ENCODE data around the gene FAM20A.
"Not testable (repeated sequence)": the region's sequence is repeated elsewhere in the genome, so short reads cannot be mapped to it uniquely, and the experiment has no call there.

FAM20A gene

GRCh38 chr17:68519911-68520310 lies 81.3 kb downstream of the FAM20A start:
- DNase-seq (ENCODE audit: low read depth in 2 of 2), result no peak

- DNase-seq (ENCODE audit: low read depth in 2 of 2), result not testable (repeated sequence)
These were observed 82.1 kb downstream of the FAM20A start for GRCh38 chr17:68519051-68519450.

DNA sequence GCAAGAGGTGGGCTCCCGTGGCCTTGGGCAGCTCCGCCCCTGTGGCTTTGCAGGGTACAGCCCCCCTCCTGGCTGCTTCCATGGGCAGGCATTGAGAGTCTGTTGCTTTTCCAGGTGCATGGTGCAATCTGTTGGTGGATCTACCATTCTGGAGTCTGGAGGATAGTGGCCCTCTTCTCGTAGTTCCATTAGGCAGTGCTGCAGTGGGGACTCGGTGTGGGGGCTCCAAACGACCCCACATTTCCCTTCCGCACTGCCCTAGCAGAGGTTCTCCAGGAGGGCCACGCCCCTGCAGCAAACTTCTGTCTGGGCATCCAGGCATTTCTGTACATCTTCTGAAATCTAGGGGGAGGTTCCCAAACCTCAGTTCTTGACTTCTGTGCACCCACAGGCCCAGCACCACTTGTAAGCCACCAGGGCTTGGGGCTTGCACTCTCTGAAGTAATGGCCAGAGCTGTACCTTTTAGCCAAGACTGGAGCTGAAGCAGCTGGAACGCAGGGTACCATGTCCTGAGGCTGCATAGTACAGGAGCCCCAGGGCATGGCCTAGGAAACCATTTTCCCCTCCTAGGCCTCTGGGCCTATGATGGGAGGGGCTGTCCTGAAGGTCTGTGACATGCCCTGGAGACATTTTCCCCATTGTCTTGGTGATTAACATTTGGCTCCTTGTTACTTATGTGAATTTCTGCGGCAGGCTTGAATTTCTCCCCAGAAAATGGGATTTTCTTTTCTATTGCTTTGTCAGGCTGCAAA lies 82.9 kb downstream of the FAM20A start:
- DNase-seq (ENCODE audit: low read depth in 2 of 2), result no peak

DNA sequence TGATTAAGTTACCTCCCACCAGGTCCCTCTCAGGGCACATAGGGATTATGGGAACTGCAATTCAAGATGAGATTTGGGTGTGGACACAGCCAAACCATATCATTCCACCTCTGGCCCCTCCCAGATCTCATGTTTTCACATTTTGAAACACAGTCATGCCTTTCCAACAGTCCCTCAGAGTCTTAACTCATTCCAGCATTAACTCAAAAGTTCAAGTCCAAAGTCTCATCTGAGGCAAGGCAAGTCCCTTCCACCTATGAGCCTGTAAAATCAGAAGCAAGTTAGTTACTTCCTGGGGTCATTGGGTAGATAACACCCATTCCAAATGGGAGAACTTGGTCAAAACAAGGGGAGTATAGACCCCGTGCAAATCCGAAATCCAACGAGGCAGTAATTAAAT lies 83.6 kb downstream of the FAM20A start:
- not testable (repeated sequence) for DNase-seq (ENCODE audit: low read depth in 2 of 2)

GRCh38 chr17:68516732-68517131 lies 84.4 kb downstream of the FAM20A start:
- DNase-seq (ENCODE audit: low read depth in 2 of 2), result no peak

DNA sequence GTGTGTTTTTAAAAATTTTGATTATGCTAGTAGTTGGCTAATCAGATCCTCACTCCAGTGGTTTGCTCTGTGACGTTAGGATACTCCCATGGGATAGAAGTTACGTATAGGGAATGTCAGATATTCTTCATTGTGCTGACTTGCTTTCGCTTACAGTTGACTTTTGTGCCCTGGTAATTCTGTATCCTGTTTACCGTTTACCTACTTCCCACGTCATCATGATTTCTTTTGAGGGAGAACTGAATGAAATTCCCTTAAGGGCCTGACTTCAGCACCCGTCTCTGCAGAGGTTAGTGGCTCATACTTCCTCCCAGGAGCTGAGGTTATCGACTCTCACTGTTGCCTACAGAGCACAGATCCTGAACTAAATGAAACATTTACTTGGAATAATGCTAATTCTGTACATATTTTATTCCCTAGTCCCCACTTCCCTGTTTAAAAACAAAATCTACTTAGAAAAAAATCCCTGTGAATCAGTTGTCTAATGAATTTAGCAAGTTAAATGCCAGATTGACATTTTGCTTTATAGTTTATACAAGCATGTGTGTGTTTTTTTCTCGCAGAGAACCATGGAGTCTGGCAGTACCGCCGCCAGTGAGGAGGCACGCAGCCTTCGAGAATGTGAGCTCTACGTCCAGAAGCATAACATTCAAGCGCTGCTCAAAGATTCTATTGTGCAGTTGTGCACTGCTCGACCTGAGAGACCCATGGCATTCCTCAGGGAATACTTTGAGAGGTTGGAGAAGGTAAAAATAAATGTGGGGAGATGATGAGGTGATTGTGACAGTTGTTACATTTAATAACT lies 86.1 kb downstream of the FAM20A start:
- no peak for DNase-seq (ENCODE audit: low read depth in 2 of 2)

DNA sequence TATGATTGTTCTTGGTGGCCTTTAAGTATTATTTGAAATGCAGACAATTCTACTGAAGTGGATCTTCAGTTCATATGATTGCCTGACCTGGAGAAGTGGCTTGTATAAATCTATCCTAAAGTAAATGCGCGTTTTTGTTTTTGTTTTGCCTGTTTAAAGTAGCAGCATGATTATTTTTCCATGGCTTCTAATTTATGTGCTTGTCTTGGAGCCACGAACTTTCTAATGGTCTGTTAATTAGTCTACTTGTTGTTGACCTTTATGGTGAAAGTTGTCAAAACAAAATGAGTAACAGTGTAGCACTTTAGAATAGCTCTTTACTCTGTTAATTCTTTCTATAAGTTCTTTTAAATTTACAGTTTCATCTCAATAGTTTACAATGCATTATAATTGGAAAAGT lies 87.2 kb downstream of the FAM20A start:
- DNase-seq (ENCODE audit: low read depth in 2 of 2), result no peak

- no peak for DNase-seq (ENCODE audit: low read depth in 2 of 2)
These were observed 88.2 kb downstream of the FAM20A start for GRCh38 chr17:68512960-68513474.

DNA sequence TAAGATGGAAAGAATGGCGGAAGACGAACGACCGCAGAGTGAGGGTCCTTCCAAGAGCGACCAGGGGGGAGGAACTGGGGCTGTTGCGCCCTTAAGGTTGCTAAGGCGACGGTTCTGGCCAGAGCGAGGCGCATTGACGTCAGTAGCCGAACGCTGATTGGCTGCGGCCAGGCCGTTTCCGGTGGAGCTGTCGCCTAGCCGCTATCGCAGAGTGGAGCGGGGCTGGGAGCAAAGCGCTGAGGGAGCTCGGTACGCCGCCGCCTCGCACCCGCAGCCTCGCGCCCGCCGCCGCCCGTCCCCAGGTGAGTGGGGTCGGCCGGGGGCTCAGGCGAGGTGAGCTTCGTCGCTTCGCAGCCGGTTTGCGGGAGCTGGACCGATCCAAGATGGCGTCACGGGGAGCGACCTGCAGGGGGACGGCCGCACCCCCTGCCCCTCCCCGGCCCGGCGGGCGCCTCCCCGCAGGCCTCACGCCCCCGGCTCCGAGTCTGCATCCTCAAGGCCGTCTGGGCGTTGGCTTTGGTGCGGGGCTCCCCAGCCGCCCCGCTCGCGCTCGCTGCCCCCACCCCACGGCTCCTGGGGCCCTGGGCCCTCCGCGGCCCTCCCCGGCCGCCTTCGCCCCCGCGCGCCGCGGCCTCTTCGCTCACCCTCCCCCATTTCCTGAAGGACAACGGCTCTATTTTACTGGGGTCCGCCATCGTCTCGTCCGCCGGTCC lies 88.8 kb downstream of the FAM20A start, which contains the start of gene PRKAR1A:
PRKAR1A (plus strand) TSS at position 184 of the 713 bp plus-strand sequence. CDS start 2,970 bp downstream, outside the sequence.
- DNase-seq (ENCODE audit: low read depth in 2 of 2), result peak; percentile 80 to 86

DNA sequence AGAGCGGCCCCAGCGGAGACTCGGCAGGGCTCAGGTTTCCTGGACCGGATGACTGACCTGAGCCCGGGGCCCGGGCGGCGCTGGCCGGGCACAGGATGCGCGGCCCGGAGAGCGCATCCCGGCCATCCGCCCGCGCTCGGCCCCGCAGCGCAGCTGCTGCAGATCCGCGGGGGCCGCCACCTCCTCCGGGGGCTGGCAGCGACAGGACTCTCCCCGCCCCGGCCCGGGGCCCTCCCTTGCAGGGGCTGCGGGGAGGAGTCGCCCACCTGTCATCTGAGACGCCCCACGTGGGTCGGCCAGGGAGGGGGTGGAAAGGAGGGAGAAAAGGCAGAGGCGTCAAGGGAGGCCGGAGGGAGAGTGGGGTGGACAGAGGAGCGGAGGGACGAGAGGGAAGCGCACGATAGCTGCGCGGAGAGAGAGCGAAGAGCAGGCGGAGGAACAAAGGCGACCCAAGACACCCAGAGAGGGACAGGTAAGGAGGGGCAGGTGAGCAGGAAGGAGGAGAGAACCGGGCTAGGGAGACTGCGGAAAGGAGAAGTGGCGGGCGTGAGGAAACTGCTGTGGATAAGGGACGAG lies 89.4 kb downstream of the FAM20A start:
- peak; percentile 33 to 39 for DNase-seq (ENCODE audit: low read depth in 2 of 2)

DNA sequence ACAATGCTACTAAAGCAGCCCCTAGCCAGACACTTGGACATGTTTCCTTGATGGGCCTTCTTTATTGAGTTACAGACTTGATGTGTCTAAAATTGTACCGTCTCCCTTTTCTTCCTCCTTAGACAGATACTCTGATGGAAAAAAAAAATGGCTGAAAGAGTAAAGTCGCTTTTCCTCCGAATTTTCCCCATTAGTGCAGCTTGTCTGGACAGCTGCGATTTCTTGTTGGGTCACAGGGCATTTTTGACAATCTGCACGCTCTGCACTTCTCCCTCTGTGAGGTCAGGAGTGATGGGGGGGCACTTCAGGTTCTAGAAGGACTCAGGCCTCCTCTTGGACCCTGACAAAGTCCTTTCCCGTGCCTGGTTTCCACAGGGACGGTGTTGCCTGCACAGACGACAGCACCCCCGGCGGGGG lies 89.9 kb downstream of the FAM20A start:
- no peak for DNase-seq (ENCODE audit: low read depth in 2 of 2)

- no peak for DNase-seq (ENCODE audit: low read depth in 2 of 2)
These were observed 91.8 kb downstream of the FAM20A start for GRCh38 chr17:68509141-68510057.

DNA sequence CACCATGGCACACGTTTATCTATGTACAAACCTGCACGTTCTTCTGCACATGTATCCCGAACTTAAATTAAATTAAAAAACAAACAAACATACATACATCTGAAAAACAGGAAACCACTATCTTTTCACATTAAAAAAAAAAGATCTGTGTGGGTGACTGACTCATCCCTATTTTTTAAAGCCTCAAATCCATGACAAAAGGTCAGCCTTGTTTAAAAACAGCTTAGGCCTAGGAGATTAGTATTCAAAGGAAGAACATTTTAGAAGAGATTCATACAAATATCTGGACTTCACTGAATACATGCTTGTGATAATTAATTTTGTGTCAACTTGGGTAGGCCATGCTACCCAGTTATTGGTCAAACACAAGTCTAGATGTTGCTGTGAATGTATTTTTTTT lies 93.6 kb downstream of the FAM20A start:
- DNase-seq (ENCODE audit: low read depth in 2 of 2), result no peak

DNA sequence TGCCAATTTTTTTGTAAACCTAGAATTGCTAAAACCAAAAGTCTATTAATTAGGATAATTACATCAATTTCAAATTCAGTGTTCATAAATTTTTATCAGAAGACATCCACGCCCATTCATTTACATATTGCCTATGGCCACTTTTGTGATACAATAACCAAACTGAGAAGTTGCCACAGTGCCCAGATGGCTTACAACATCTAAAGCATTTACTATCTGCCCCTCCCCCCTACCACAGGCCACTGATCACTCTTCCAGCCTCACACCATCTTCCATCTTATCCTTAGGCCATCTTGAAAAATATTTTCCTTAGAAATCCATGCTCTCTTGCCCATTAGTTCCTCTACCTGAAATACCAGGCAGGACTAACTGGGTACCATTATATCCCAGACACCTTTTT lies 95.2 kb downstream of the FAM20A start:
- no peak for DNase-seq (ENCODE audit: low read depth in 2 of 2)

DNA sequence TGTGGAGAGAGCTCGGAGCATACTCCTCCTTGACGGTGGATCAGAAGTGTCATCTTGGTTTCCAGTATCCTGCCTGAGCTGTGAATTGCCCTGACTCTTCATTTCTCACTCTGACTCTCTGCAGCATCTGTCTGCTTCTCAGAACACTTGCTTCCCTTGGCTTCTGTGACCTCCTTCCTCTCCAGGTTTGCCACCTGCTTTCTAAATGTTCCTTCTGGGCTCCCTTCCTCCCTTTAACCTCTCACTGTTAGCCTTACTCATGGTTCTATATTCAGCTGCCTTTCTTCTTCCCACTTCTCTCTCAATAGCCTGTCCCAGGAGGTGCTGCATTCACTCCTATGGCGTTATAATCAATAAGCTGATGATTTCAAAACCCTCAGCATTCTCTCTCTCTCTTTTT lies 100.1 kb downstream of the FAM20A start:
- DNase-seq (ENCODE audit: low read depth in 2 of 2), result no peak

DNA sequence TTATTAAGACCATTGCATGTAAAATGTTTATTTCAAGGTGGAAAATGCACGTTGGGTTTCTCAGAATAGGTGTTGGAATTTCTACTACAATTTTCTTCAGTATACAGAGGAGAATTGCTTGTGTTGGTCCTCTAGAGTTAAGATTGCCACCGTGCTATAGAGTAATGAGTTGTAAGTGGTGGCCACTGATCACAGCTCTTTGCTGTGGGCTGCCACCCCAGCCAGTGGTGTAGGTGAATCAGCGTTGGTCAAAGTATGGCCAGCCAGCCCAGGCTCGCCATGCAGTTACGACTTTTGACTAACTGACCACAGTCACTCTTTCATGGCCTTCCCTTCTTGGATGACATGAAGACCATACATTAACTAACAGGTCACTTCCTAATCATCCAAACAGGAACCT lies 101.6 kb downstream of the FAM20A start:
- no peak for DNase-seq (ENCODE audit: low read depth in 2 of 2)

- DNase-seq (ENCODE audit: low read depth in 2 of 2), result no peak
These were observed 102.5 kb downstream of the FAM20A start for GRCh38 chr17:68498479-68499326.

DNA sequence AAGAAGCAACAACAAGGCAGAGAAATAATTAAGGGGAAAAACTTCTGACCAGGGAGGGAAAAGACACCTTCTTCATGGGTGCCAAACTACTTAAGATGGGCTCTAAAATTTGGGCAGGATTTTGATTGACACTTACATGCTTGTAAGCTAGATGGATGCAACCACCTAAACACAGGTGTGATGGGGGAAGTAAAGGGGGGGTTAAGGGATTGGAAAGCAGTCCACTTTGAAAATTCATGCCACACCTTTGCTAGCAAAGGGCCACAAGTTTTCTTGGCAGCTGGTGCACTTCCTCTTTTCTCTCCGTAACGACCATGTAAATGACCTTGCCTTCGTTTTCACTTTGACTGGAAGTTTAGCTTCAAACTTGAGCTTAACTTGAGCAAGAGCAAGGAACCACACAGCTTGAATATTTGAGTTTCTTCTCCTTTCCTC lies 103.3 kb downstream of the FAM20A start:
- DNase-seq (ENCODE audit: low read depth in 2 of 2), result no peak

DNA sequence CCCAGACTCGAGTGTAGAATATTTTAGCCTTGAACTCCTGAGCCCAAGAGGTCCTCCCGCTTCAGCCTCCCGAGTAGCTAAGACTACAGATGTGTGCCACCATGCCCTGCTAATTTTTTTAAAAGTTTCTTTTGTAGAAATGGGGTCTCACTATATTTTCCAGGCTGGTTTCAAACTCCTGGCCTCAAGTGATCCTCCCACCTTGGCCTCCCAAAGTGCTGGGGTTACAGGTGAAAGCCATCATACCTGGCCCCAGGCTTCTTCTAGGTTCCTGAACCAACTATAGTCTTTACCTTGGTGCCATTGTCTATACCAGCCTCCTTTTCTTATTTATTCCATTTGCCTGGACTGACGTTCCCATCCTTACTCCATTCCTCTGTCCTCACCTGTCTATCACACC lies 106.1 kb downstream of the FAM20A start:
- DNase-seq (ENCODE audit: low read depth in 2 of 2), result no peak

Data from stimulated activated CD4-positive, alpha-beta T cell treated with anti-CD3 and anti-CD28 coated beads, Interleukin-15, amount 100 ng/mL, for 48 hours (primary cell).